ENCODE results near the gene TARS2.

Gene TARS2

GRCh38 chr1:150543500-150544143, 56.4 kb downstream of the TARS2 start:
- peak; percentile 63 for DNase-seq

GRCh38 chr1:150544204-150544603, 57.0 kb downstream of the TARS2 start:
- DNase-seq = peak; percentile 44

- no peak for DNase-seq
These were observed 58.3 kb downstream of the TARS2 start for GRCh38 chr1:150545486-150546032.

GRCh38 chr1:150546294-150546937, 59.2 kb downstream of the TARS2 start:
- DNase-seq = no peak

- no peak for DNase-seq
These were observed 61.1 kb downstream of the TARS2 start for GRCh38 chr1:150548324-150548631.

GRCh38 chr1:150548632-150549495, 61.6 kb downstream of the TARS2 start, which contains the start of gene ADAMTSL4:
Gene ADAMTSL4 (plus strand): TSS chr1:150549408. CDS start chr1:150552289, 2,881 bp downstream.
- peak; percentile 86 for DNase-seq

- DNase-seq = peak; percentile 73
These were observed 62.4 kb downstream of the TARS2 start for GRCh38 chr1:150549496-150550221.

GRCh38 chr1:150550222-150551050, 63.2 kb downstream of the TARS2 start:
- peak; percentile 50 for DNase-seq

- no peak for DNase-seq
These were observed 64.0 kb downstream of the TARS2 start for GRCh38 chr1:150551051-150551783.

- no peak for DNase-seq
These were observed 64.5 kb downstream of the TARS2 start for GRCh38 chr1:150551784-150552127.

GRCh38 chr1:150552128-150552910, 65.1 kb downstream of the TARS2 start:
- DNase-seq = no peak

GRCh38 chr1:150552911-150553289, 65.7 kb downstream of the TARS2 start:
- DNase-seq = no peak

GRCh38 chr1:150553392-150554085, 66.3 kb downstream of the TARS2 start:
- no peak for DNase-seq

GRCh38 chr1:150554086-150554452, 66.8 kb downstream of the TARS2 start:
- no peak for DNase-seq

- DNase-seq = no peak
These were observed 68.2 kb downstream of the TARS2 start for GRCh38 chr1:150555198-150555970.

- DNase-seq = no peak
These were observed 69.0 kb downstream of the TARS2 start for GRCh38 chr1:150555971-150556865.

GRCh38 chr1:150557065-150557600, 69.9 kb downstream of the TARS2 start:
- no peak for DNase-seq
